HG02571 (cell line): Measurements from ENCODE around the gene RRM1.

Experiments used
- ATAC-seq: cut with Tn5 transposase; IDR thresholded peaks from one replicate; pipeline ENCODE4 v1.9.1; 2021; ENCODE audit warnings: mild to moderate bottlenecking, moderate library complexity; ENCODE audit not compliant: unreplicated experiment

RRM1 gene

DNA sequence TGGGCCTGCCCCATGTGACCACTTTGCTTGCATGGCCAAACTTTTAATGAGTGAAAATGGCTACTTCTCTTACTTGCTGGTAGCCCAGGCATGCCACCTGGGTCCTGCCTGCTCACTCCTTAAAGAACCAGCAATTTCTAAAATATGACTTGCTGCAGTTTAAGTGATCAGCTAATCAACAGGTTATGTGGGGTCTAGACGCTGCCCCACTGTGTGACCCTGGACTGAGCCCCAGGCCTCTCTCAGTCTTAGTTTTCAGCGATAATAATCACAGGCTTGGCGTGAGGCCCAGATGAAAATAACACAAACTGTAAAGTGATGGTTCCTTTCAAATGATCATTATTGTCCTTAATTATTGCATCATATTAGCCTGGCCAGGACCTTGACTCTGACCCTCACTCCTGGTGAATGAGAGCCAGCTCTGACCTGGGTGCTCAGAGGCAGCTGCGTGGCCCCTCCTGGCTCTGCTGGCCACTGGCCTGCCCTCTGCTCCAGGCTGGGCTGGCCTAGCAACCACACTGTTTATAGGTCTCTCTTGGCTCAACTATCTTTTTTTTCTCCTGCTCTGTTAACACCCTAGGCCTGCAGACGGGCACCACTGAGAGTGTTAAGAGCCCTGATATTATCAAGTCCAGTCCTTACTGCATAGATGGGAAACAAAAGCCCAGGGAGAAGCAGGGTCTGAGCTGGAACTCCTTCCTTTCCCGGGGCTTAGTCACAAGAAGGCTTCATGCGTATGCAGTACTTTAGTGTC, 89.7 kb downstream of the RRM1 start:
- ATAC-seq: no peak

DNA sequence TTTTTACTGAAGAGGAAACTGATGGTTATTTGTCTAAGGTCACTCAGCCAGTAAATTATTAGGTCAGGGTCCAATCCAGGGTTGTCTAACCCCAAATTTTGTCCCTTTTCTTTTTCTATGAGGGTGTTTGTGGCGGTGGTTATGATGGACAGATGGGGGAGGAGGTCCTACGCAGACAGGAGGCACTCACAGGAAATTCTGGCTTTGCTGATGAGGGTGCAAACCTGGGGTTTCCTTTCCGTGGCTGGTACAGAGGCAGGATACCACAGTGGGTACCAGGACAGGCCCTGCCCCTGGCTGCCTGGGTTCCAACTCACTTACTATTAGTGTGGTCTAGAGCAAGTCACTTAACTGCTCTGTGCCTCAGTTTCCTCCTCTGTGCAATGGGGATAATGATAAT, 91.0 kb downstream of the RRM1 start:
- ATAC-seq: no peak

DNA sequence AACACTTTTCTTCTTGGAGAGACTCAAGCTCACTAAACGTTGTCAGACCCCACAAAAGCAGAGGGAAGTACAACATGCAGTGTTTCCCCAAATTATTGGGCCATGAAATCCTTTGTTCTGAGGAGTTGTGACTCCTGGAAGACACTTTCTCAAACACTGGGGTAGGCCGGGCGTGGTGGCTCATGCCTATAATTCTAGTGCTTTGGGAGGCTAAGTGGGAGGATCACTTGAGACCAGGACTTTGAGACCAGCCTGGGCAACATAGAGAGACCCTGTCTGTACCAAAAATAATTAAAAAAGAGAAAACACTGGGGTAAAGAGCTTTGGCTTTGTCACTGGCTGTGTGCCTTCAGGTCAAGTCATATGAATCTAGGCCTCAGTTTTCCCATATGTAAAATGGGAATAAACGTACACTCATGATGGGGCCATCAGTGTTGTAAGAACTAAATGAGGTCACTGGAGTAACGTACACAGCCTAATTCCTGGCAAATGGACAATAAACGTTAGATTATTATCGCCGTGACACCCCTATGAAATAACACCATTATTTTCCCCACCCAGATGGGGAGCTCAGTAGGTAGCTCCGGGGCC, 92.0 kb downstream of the RRM1 start:
- no peak for ATAC-seq

DNA sequence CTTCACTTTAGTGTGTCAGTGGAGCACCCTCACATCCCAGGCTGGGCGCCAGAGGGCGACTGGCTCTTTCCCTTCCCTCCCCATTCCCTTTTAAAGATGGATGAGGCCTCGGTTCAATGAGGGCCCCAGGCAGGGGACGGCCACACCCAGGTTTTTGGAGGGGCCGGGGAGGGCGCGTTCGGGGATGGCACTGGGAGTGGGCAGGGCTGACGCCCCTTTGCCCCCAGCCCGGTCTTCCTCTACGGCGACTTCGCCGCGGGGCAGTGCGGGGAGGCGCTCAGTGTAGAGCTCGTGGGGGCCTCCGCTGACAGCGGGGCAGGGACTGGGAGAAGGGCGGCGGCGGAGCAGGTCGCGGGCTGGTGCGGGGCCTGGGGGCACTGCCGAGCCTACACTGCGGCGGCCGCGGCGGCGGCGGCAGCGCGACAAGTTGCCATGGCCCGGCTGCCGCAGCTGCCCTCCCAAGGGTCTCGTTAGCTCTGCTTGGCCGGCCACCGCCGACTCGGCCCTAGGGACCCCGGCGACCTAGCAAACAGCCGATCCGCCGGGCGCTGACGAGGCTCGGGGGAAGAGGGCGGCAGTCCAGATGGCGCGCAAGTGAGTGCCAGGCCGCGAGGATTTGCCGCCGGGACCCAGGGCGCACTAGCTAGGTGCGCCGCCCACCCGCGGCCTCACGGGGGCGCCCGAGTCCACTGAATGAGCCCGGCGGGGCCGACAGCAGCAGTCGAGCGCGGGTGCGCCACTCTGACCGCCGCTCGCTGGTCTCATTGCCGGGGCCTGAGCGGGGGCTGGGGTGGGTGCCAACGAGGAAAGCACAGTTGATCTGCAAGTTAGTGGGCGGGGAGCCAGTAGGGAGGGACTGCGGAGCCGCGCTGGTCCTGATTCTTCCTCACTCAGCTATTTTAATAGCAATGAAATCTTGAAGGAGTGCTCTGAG, 92.7 kb downstream of the RRM1 start:
- ATAC-seq: peak; percentile 93
